BE2C (cell line): ENCODE results near the gene WSCD1.

Experiments
- DNase-seq: peaks from one replicate; pipeline ENCODE4 v3.0.0-alpha.2; 2020
- H3K27me3 ChIP-seq: fragments of 250-450 bp; sonication (Bioruptor Pico); 2 replicates; pipeline ENCODE4 v1.5.1; 2020; ENCODE audit warnings: mild to moderate bottlenecking
- H3K36me3 ChIP-seq: fragments of 250-450 bp; sonication (Bioruptor Pico); 2 replicates; pipeline ENCODE4 v1.5.1; 2020; ENCODE audit warnings: mild to moderate bottlenecking
- H3K4me1 ChIP-seq: fragments of 250-450 bp; sonication (Bioruptor Pico); 2 replicates; pipeline ENCODE4 v1.5.1; 2020
- H3K4me3 ChIP-seq: 2 replicates; pipeline ENCODE4 v1.5.1; 2011; ENCODE audit warnings: low read depth, low read length
- H3K9me3 ChIP-seq: fragments of 250-450 bp; sonication (Bioruptor Pico); 2 replicates; pipeline ENCODE4 v1.5.1; 2020
- CTCF ChIP-seq: IDR thresholded peaks from 2 replicates; pipeline ENCODE4 v1.5.1; 2012; ENCODE audit warnings: mild to moderate bottlenecking, low read depth, low read length

Gene WSCD1

GRCh38 chr17:6092182-6092902, 22.2 kb downstream of the WSCD1 start:
- Histone ChIP-seq H3K4me3 (no peak overlapping the region), H3K9me3 (no peaks in the 10 kb centered on the region), H3K4me1 (no peaks in the 10 kb centered on the region), H3K27me3 (no peaks in the 10 kb centered on the region), H3K36me3 (no peaks in the 10 kb centered on the region)
- DNase-seq, result no peak
- no peak for TF ChIP-seq CTCF

GRCh38 chr17:6092903-6093468, 22.8 kb downstream of the WSCD1 start:
- no peak for DNase-seq
- Histone ChIP-seq H3K4me1 (no peaks in the 10 kb centered on the region), H3K9me3 (no peaks in the 10 kb centered on the region), H3K4me3 (no peak overlapping the region), H3K27me3 (no peaks in the 10 kb centered on the region), H3K36me3 (no peaks in the 10 kb centered on the region)
- TF ChIP-seq CTCF, result no peak

GRCh38 chr17:6094453-6094852, 24.3 kb downstream of the WSCD1 start:
- Histone ChIP-seq H3K9me3 (no peaks in the 10 kb centered on the region), H3K4me3 (no peak overlapping the region), H3K27me3 (no peaks in the 10 kb centered on the region), H3K4me1 (no peaks in the 10 kb centered on the region), H3K36me3 (no peaks in the 10 kb centered on the region)
- no peak for TF ChIP-seq CTCF
- no peak for DNase-seq

- Histone ChIP-seq H3K9me3 (no peaks in the 10 kb centered on the region), H3K27me3 (no peaks in the 10 kb centered on the region), H3K4me1 (no peaks in the 10 kb centered on the region), H3K36me3 (no peaks in the 10 kb centered on the region), H3K4me3 (no peak overlapping the region)
- no peak for DNase-seq
- no peak for TF ChIP-seq CTCF
These were observed 24.7 kb downstream of the WSCD1 start for GRCh38 chr17:6094926-6095325.

GRCh38 chr17:6095501-6095900, 25.3 kb downstream of the WSCD1 start:
- Histone ChIP-seq H3K36me3 (no peaks in the 10 kb centered on the region), H3K4me3 (no peak overlapping the region), H3K4me1 (no peaks in the 10 kb centered on the region), H3K9me3 (no peaks in the 10 kb centered on the region), H3K27me3 (no peaks in the 10 kb centered on the region)
- DNase-seq, result no peak
- TF ChIP-seq CTCF, result no peak
